Measurements from ENCODE around the gene MAP3K10.
A peak's percentile ranks its signal among the peaks of the same experiment; 100 is the strongest.
"Not testable (repeated sequence)": the region's sequence is repeated elsewhere in the genome, so short reads cannot be mapped to it uniquely, and the experiment has no call there.

MAP3K10 gene

GRCh38 chr19:40217934-40218890 is 27.0 kb downstream of the MAP3K10 start, which contains the start of gene TTC9B:
Gene TTC9B (minus strand): TSS chr19:40218384. CDS start chr19:40218381, 3 bp downstream.
- DNase-seq = no peak

- DNase-seq = not testable (repeated sequence)
These were observed 27.8 kb downstream of the MAP3K10 start for GRCh38 chr19:40219029-40219428.

GRCh38 chr19:40219721-40220276 is 28.6 kb downstream of the MAP3K10 start:
- no peak for DNase-seq

DNA sequence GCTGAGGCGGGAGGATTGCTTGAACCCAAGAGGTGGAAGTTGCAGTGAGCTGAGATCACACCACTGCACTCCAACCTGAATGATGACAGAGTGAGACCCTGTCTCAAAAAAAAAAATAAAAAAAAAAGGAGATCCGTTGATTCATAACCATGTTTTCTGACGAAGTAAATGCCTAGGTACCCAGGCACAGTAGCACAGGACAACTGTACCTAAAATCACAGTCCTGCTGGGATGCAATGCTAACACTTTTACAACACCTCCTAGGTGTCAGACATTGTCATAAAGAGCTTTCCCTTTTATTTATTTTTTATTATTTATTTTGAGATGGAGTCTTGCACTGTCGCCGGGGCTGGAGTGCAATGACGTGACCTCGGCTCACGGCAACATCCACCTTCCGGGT is 29.4 kb downstream of the MAP3K10 start:
- no peak for DNase-seq

GRCh38 chr19:40221858-40222619 is 30.8 kb downstream of the MAP3K10 start:
- DNase-seq = peak; percentile 56

- peak; percentile 17 for DNase-seq
These were observed 32.1 kb downstream of the MAP3K10 start for GRCh38 chr19:40223135-40223822.

- DNase-seq = no peak
These were observed 33.3 kb downstream of the MAP3K10 start for GRCh38 chr19:40224342-40225150.

DNA sequence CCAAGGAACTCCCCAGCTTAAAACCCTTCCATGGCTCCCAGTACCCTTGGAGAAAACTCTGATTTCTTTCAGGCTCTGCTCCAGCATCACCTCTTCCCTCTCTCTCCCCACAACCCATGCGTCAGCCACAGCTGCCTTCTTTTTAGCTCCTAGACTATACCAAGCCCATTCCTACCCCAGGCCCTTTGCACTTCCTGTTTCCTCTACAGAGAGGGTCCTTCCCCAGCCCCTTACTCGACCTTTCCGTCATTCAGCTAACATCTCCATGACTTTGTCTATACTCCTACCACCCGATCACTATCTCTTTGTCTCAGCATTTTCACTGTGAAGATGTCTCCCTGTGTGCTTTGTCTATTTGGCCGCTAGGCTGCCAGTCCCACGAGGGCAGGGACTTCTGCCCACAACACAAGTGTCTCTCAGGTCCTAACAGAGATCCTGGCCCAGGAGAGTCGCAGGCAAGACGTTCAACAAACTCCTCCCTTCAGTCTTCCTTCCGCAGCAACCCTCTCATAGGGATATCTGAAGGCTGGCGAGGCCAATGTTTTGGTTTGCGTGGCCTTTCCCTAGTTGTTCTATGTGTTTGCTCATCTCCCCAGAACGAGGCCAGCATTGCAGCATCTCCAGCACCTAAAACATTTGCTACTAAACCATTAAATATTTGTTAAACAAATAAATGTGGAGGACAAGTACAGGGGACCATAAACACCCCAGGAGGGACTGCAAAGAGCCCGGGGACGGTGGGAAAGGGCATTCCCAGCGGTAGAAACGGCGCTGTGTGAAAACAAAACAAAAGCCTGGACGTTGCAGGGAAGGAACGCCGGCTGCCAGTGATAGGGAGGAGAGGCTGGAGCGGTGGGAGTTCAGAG is 34.4 kb downstream of the MAP3K10 start:
- no peak for DNase-seq

DNA sequence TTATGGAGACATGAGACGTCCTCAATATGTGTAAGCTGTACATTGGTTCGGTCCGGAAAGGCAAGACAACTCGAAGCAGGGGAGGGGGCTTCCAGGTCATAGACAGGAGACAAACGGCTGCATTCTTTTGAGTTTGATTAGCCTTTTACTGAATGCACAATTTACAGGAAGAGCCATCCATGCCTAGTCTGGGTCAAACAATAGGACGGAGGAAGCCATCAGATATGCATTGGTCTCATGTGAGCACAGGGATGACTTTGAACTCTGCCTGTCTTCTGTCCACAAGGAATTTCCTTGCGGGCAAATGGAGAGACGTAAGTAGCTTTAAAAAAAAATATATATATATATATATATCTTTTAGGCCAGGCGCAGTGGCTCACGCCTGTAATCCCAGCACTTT is 37.1 kb downstream of the MAP3K10 start:
- DNase-seq = no peak

GRCh38 chr19:40228863-40229262 is 37.6 kb downstream of the MAP3K10 start:
- DNase-seq = no peak

DNA sequence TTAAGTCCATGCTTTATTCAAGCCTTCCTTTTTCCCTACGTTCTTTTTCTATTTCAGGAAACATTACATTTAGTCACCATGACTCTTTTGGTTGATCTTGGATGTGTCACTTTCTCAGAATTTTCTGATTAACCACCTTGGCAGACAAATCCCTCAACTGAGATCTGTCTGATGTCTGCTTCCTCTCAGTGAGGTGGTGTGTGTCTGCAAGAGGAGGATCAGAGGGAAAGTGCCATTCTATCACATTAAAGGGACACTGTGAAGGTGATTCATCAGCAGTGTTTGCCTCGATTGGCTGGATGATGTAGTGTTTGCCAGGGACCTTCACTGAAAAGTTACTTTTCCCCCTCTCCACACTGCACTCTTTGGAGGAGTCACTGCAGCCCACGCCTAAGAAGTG is 38.3 kb downstream of the MAP3K10 start:
- no peak for DNase-seq

- DNase-seq = no peak
These were observed 38.7 kb downstream of the MAP3K10 start for GRCh38 chr19:40229926-40230417.

- DNase-seq = no peak
These were observed 39.8 kb downstream of the MAP3K10 start for GRCh38 chr19:40231057-40231456.

- DNase-seq = no peak
These were observed 40.6 kb downstream of the MAP3K10 start for GRCh38 chr19:40231544-40232424.

- no peak for DNase-seq
These were observed 41.3 kb downstream of the MAP3K10 start for GRCh38 chr19:40232479-40232878.

- no peak for DNase-seq
These were observed 42.0 kb downstream of the MAP3K10 start for GRCh38 chr19:40232949-40233810.

DNA sequence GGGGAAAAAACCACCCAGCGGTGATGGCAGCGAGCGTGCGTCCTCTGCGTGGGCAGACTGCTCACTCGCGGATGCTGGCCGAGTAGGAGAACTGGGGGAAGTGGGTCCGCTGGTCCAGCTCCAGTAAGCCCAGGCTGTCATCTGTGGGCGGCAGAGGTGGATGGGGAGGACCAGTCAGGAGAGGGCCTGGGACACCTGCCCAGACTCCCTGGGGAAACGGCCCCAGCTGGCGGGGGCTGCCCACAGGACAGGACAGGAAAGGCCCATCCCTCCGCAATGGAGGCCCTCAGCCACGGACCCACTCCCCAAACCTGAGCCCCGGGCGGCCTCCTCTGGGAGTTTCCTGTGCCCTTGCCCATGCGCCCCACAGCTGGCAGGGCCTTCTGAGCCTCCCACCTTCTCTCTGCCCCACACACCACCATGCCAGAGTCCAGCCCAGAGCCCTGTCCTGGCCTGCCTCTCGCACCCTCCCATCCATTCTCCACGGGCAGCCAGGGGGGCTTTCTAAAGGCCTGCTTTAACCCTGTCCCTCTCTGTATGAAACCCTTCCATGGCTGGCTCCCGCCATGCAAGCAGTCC is 42.7 kb downstream of the MAP3K10 start:
- no peak for DNase-seq

Data from activated T-cell treated with anti-CD3 and anti-CD28 coated beads for 4 hours (primary cell).